HTERT RPE-1 (cell line): ENCODE results near the gene QRSL1.
"Not testable (repeated sequence)": the region's sequence is repeated elsewhere in the genome, so short reads cannot be mapped to it uniquely, and the experiment has no call there.

Source experiments
- in situ Hi-C: fragments of 300-500 bp; cut with MboI; formaldehyde crosslinking; loops from 4 replicates; pipeline ENCODE4 v1.14.3; 2020; ENCODE audit warnings: low sequenced_read_pairs

Gene QRSL1

GRCh38 chr6:106629103-106629858, at the start of gene QRSL1, which contains the start of gene RTN4IP1:
TSS of gene QRSL1 (plus strand) at chr6:106629578. CDS start at chr6:106629682, 104 bp downstream.
TSS of gene RTN4IP1 (minus strand) at chr6:106629498. CDS start at chr6:106629021, 477 bp downstream.
- in situ Hi-C loops = no loop called here

GRCh38 chr6:106581468-106581867, 47.9 kb upstream of the QRSL1 start:
- in situ Hi-C loops = no loop called here

- in situ Hi-C loops = no loop called here
Observed at GRCh38 chr6:106586815-106587415, 42.5 kb upstream of the QRSL1 start.

- in situ Hi-C loops = not testable (repeated sequence)
Observed at GRCh38 chr6:106588937-106589336, 40.4 kb upstream of the QRSL1 start.

GRCh38 chr6:106591111-106591825, 38.1 kb upstream of the QRSL1 start:
- in situ Hi-C loops = no loop called here

- in situ Hi-C loops = no loop called here
Observed at GRCh38 chr6:106599440-106599839, 29.9 kb upstream of the QRSL1 start.

- in situ Hi-C loops = no loop called here
Observed at GRCh38 chr6:106600329-106600728, 29.0 kb upstream of the QRSL1 start.

- in situ Hi-C loops = no loop called here
Observed at GRCh38 chr6:106608080-106608668, 21.2 kb upstream of the QRSL1 start.

GRCh38 chr6:106609699-106610098, 19.7 kb upstream of the QRSL1 start:
- in situ Hi-C loops = no loop called here

- in situ Hi-C loops = no loop called here
Observed at GRCh38 chr6:106611030-106611429, 18.3 kb upstream of the QRSL1 start.

GRCh38 chr6:106612671-106613416, 16.5 kb upstream of the QRSL1 start:
- in situ Hi-C loops = no loop called here

GRCh38 chr6:106613590-106613989, 15.8 kb upstream of the QRSL1 start:
- in situ Hi-C loops = no loop called here

GRCh38 chr6:106614166-106614565, 15.2 kb upstream of the QRSL1 start:
- in situ Hi-C loops = no loop called here

- in situ Hi-C loops = no loop called here
Observed at GRCh38 chr6:106614592-106615257, 14.7 kb upstream of the QRSL1 start.

- in situ Hi-C loops = no loop called here
Observed at GRCh38 chr6:106617302-106617701, 12.1 kb upstream of the QRSL1 start.

GRCh38 chr6:106617857-106618256, 11.5 kb upstream of the QRSL1 start:
- in situ Hi-C loops = no loop called here

GRCh38 chr6:106618324-106618723, 11.1 kb upstream of the QRSL1 start:
- in situ Hi-C loops = no loop called here

GRCh38 chr6:106619223-106619622, 10.2 kb upstream of the QRSL1 start:
- in situ Hi-C loops = no loop called here

- in situ Hi-C loops = no loop called here
Observed at GRCh38 chr6:106620931-106621672, 8.3 kb upstream of the QRSL1 start.
